ENCODE measurements around the gene THAP3.
"Not testable (repeated sequence)": the region's sequence is repeated elsewhere in the genome, so short reads cannot be mapped to it uniquely, and the experiment has no call there.

The THAP3 gene

DNA sequence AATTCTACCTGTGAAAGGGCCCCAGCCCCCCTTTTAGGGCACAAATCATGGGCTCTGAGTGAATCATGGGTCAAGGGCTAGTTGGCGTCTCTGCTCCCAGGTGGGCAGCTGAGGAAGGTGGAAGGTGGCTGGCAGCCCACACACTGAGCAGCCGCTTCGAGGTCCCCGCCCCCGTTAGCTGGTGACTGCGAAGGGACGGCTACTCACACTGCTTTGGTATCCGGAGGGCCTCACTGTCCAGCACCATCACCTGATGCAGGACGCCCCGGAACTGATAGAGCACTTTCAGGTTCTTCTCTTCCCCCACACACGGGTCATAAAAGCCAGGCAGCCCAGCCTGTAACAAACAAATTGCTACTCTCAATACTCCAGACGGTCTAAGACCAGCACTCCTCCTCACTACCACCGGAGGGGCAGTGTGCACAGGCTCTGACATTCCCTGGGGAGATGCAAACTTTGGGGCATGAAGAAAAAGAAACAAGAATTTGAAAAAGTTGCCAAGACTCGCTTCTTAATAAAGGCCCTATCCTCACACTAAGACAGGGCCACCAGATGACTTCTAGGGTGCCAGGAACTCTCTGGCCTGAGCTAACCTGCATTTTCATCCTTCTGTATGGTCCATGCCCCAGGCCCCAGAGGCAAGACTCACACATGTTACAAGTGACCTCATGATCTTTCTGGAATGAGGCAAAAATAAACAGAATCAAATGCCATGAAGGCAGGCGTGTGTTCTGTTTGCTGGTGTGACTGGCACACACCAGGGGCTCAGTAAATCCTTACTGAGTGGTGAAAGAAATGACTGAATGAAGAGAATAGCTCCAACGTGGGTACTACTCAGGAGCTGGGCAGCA, 11.5 kb downstream of the THAP3 start:
- no peak for DNase-seq

DNA sequence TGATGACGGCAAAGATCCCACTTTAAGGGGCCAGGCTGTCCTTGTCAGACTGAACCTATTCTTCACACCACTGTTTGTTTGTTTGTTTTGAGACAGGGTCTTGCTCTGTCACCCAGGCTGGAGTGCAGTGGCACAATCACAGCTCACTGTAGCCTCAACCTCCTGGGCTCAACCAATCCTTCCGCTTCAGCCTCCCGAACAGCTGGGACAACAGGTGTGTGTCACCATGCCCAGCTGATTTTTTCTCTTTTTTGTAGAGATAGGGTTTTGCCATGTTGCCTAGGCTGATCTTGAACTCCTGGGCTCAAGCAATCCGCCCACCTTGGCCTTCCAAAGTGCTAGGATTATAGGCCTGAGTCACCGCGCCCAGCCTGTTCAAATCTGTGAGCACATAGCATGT, 12.1 kb downstream of the THAP3 start:
- not testable (repeated sequence) for DNase-seq

DNA sequence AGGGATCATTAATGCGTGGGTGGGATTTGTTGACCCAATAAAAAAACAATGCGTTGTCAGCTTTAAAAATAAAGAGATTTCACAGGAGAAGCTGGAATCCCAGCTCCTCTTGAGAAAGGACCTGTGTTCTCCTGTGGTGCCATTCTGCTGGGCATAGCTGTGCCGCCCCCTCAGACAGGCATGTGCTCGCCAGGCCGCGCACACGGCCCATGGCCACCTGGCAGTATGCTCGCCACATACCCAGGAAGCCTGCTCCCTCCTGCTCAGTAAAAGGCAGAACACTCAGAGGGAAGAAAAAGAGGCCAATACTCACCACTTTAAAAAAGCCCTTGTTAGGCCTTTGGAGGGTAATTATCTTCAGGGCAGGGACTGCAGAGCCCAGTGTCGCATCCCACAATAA, 13.1 kb downstream of the THAP3 start:
- no peak for DNase-seq

DNA sequence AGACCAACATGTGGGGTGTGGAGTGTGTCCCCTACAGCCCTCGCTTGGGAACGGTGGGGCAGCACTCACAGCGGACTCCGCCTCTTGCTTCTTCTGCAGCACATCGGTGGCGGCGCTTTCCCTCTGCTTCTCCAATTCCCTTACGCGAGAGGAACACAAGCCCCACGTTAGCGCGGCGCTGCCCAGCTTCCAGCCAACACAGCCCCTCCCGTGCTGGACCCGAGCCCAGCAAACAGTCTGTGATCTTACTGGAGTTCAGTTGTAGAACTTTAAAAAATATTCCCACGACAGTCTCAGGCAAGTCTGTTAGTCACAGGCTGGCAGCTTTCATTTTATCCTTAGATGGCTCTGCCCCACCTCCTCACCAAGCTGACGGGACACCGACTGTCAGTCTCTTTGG, 13.6 kb downstream of the THAP3 start:
- DNase-seq: no peak

DNA sequence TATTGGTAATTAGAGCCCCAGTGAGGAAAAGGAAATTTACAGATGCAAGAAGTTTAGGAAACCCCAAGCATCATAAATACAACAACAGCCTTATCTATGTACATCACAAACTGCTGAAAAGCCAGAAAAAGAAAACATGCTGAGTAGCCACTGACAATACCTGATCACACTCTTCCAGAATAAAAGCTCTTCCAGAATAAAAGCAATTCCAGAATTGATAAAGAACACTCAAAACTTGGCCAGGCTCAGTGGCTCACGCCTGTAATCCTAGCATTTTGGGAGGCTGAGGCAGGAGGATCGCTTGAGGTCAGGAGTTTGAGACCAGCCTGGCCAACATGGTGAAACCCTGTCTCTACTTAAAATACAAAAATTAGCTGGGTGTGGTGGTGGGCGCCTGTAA, 16.2 kb downstream of the THAP3 start:
- DNase-seq: not testable (repeated sequence)

DNA sequence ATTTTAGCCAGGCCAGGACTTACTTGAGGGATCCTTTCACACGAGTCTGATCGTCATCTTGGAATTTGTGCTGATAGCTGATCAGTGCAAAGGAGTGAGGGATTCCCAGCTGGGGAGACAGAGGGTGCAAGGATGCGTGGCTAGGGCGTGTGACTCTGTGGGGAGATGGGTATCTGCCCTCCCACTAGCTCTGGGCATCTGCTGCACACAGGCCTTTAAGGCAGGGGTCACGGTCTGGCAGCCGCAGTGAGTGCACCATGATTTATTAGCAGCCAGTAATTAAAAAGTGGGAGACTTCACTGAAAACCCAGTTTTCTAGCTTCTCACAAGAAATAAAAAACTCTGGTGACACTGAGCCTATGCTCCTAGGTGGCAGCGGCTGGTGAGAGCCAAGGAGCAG, 20.4 kb downstream of the THAP3 start:
- no peak for DNase-seq

DNA sequence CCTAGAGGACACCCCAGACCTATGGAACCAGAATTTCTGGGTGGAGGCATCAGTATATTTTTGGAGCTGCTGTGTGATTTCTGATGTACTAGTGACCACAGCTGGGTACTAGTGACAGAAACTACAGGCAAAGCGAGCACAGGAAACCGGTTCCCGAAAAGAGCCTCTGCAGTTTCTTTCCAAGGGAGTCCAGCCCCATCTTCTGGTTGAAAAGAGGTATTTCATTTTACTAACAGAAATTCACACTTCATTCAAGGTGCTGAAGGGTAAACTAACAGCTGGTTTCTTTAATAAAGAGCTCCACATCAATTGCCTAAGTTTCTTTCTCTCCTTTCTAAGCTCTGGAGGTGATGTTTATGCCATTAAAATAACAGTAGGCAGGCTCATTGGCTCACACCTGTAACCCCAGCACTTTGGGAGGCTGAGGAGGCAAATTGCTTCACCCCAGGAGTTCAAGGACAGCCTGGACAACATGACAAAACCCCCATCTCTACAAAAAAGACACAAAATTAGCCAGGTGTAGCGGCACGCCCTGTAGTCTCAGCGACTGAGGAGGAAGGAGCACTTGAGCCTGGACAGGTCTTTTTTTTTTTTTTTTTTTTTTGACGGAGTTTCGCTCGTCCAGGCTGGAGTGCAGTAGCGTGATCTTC, 22.0 kb downstream of the THAP3 start:
- peak; percentile 56 to 72 for DNase-seq

DNA sequence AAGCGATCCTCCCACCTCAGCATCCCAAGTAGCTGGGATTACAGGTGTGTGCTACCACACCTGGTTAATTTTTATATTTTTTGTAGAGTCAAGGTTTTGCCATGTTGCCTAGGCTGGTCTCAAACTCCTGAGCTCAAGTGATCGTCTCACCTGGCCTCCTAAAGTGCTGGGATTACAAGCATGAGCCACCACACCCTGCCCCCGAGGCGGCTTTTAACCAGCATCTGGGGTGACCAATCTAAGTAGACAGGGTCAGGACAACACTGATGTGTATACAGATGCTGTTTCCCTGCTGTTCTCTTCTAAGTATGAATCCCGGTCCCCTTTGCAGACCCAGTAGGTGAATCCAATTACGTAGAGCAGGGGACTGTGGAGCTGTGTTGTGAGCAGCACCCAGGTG, 23.9 kb downstream of the THAP3 start:
- DNase-seq: no peak

DNA sequence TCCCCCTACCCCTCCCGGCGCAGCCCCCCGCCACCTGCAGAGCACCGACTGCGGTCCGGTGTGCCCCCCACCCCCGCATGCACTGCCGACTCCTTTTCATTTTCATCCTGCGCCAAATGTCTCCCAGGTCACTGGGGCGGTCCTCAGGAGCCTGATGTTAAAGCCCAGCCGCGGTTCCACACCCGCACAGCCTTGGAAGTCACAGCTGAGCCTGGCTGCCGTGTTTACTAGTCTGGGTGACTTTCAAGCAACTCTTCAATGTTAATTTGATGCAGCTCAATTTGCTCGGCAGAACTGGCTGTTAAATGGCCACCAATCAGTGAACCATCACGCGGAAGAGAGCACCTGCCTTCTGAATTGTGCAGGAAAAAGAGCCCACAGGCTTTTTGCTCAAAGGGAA, 27.2 kb downstream of the THAP3 start:
- no peak for DNase-seq

DNA sequence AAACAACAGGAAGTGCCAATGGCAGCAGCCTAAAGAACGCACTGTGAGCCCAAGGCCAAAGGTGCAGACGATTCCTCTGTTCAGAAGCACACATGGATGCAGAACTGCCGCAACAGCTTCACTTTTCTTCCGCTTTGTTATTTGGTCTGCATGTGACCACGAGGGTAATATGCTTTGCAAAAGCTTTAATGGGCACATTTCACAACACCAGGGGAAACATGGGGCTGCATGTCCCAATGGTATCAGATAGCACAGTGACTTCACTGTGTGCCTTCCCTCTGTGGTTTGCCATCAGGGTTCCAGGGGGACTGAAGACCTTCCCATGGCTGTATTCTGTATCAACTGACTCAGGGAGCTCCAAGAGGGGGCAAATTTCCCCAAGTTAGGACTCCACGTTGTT, 28.3 kb downstream of the THAP3 start:
- DNase-seq: peak; percentile 43 to 68

DNA sequence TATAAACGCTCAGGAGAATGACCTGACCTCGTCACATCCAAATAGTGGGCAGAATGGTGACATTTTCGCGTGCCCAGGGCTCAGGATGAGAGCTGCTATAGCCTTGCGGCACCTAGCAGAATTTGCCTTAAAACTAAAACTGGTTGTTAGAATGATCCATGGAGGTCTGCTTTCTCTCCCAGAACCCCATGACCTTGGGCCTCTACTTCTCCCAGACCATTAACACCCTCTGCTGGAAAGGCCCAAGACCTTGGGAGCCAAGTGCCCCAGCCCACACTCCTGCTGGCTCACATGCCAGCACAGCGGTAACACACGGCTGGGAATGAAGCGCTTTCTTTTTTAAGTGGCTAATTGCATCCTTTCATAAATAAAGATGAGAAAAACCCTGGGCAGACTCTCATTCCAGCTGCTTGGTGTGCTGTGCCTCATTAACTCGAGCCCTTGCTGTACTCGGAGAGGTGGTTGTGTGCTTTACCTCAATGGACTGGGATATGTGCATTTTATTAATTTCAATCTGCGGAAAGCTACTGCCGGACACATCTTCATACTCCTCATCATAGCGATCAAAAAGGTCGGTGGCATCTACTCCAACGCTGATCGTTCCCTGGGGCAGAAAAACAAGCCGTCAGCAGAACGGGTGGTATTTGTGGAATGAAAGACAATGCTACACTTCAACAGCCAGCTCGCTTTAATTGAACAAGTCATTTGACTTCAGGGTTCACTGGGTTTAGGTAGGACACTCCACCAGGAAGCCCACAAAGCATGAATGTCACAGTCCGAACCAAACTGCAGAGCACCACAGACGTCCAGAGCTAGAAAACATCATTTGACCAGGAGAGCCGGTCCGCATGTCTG, 29.0 kb downstream of the THAP3 start:
- DNase-seq: no peak

DNA sequence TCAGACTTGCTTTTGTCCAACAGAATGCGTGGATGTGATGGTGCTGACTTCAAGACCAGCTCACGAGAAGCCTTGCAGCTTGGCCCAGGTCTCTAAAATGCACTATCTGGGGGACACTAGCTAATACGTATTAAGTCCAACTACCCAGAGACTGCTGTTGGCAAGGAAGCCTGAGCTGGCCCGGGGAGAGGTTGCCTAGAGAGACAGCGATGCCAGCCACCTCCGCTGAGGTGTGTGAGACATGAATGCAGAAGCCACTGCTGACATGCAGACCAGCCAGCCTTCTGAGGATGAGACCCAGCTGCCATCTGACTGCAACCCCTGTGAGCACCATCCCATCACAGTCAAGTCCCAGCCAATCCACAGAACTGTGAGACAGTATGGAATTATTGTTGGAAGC, 32.5 kb downstream of the THAP3 start:
- DNase-seq: no peak

DNA sequence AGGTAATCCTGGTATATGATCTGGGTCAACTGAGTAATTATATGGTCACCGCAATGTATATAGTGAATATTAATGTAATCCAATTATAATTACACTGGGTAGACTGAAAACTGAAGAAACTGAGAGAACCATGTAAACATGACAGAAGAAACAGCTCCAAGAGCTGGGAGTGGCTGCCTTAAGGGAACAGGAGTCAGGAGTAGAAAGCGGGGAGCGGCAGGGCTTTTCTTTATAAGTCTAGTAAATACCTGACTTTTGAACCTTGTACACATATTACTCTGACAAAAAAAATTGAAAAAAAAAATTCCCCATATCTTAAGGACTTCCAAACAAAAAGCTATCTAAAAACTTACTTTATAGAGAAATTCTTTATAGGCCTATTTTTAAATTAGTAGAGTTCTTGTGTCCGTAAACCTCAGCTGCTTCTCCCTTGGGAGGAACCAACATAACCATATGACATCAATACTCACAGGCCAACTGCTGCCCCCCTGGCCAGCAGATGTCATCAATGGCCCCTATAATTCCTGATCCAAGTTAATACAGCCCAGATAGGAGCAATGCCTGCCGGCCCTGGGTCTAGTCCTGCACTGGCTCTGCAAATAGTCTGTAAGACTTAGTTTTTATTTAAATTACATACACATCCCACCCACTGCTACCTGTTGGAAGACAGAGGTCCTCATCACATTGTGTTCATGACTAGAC, 33.8 kb downstream of the THAP3 start:
- DNase-seq: no peak

DNA sequence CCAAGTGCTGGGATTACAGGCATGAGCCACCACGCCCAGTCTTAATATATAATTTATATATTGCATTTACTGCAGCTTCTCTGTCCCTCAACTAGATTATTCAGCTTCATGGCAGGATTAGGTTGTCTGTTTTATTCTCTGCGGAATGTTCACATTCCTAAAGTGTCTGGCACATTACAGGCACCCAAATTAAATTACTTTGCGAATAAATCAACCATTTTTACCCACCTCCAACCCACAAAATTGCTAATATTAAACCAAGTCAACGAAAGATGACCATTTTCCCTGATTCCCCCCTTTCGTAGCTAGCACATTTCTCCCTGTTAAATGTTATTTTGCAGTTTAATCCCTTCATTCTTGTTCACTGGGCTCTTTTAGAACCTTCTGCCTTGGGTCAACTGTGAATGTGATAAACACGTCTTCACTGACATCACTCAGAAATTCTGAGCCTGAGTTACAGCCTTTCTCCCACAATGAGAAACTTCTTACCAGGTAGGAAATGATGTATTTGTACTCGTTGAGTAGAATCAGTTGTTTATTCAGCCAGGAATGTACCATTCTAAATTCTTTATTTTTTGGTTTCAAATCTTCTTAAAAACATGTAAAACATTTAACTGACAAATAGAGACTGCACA, 35.9 kb downstream of the THAP3 start:
- DNase-seq: no peak

DNA sequence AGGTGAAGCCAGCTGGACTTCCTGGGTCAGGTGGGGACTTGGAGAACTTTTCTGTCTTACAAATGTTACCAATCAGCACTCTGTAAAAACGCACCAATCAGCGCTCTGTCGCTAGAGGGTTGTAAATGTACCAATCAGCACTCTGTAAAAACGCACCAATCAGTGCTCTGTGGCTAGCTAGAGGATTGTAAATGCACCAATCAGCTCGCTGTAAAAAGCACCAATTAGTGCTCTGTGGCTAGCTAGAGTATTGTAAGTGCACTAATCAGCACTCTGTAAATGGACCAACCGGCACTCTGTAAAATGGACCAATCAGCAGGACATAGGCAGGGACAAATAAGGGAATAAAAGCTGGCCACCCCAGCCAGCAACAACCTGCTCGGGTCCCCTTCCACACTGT, 37.8 kb downstream of the THAP3 start:
- not testable (repeated sequence) for DNase-seq

DNA sequence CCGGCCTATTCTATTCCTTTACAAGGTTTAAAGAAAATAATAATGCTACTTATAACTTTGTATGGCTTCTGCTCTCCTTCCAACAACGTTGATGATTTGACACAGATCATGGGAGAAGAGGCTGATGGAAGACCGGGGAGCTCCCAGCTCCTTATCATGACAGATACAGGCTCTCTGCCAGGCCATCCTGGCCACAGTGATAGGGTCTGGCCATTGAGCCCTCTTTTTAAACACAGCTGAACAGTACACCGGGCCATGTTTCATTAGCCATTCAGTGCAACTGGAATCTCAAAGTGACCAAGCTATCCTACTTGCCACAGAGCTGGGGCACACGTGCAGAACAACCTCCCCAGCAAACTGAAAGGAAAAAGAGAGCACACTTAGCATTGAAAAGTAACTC, 42.0 kb downstream of the THAP3 start:
- no peak for DNase-seq

DNA sequence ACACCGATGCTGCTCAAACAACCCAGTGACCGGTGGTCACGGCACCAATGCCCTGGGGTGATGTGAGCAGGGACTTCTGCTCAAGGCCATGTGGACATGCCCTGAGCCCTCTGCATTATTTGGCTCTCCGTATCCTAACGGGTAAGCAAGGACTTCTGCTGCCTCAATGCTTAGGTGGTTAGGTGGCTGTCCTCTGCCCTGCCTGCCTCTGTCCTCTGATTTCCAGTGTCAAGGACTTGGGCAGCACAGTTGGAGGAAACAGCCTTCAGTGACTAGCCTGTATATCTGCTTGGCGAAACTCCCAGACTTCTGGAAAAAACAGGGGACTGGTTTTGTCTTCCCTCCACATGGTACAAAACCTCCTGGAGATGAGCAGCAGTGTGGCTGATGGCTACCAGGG, 42.5 kb downstream of the THAP3 start:
- no peak for DNase-seq

DNA sequence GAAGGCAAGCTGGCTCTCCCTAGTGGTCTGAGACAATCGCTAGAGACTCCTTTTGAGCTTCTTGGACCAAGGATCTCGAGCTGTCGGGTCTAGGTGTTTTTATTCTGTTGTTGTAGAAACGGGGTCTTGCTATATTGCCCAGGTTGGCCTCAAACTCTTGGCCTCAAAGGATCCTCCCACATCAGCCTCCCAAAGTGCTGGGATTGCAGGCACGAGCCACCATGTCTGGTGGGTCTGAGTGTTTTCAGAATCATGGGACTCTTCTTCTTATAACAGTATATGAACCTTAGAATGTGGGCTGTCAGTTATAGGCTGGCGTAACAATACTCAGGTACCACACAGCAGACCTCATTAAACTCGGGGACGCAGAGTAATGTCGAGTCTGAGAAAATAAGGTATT, 43.8 kb downstream of the THAP3 start:
- no peak for DNase-seq

DNA sequence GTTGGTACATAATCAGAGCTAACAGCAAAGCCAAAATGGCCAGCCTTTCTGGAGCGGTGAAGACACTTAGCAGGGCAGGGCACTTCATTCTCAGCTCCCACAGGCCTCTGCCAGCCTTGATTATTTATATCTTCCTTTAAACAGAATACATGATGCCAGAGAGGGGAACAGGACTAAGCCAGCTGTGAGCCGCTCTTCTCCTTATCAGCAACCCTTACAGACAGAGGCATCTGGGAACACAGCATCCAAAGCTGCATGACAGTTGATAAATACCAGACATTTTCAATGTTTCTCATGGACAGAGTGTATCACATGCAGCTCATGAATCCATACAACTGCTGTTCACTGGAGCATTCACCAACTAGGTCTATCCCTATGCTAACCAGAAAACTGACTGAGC, 47.9 kb downstream of the THAP3 start:
- no peak for DNase-seq

DNA sequence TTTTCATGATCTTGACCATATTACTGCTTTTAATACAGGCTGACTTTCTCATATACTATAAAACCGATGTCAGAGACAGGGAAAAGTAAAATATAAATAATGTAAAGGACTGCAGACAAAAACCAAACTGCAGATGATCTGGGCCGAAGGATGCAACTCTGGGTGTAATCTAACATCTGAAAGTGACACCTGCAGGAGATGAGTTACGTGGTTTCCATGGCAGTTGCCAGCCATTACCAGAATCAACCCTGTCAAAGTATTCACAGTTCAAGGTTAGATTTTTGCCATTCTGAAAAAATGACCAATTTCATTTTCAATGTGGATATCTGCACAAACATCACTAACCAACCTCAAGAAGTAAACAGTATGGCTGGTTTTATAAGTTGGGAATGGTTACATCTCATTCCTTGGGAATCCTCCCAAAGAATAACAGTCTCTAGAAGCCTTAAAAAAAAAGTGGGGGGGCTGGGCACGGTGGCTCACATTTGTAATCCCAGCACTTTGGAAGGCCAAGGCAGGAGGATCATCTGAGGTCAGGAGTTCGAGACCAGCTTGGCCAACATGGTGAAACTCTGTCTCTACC, 49.2 kb downstream of the THAP3 start:
- no peak for DNase-seq

DNA sequence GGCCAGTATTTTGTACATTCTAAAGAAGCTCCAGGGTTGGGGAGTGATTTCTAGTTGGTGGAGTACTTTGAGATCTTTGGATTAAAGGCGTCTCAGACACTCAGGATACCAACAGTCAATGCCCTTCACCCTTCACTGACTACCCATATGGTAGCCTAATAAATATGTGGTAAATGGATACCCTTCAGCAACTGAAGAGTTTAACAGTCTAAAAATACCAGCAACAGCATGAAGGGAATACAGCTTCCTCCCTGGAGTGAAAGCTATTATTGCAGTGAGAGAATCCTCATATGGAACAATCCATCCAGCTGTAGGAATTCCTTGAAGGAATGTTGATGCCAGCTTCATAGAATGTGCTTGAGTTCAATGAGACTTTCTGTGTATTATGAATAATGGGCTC, 50.1 kb downstream of the THAP3 start:
- DNase-seq: no peak

DNA sequence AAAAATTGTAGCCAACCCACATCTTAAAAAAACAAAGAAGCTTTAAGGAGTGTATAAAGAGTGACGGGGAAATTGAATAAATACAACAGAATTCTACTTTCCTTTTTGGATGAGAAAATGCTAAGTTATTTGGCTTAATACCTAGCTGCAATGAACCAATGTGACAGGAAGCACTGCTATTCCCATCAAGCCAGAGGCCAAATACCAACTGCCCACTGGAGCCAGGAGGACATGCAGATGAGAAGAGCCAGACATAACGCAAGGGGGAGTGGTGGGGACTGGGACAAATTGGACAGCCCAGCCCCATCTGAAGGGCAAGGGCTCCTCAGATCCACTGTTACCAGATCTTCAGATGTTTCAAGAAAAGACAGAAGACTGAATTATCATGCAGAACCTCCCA, 51.3 kb downstream of the THAP3 start:
- DNase-seq: no peak
